Psoas muscle (tissue), 8 donors: ENCODE measurements around the gene MBD3L3. TPM values are rescaled to one million over a fixed set of nuclear protein-coding genes. Genes with fewer than 3 reads are reported as not detected.
"Not testable (repeated sequence)": the region's sequence is repeated elsewhere in the genome, so short reads cannot be mapped to it uniquely, and the experiment has no call there.

ENCODE experiments used
- ATAC-seq, 4 donors: fragments of 200-7000 bp; cut with Tn5 transposase; one replicate each; pipeline ENCODE4 v1.9.1; 2020; ENCODE audit warnings: moderate library complexity in 3 of 4, mild to moderate bottlenecking in 2 of 4
- DNase-seq, 2 donors: peaks; one replicate each; pipeline ENCODE4 v3.0.0-alpha.2; 2020
- H3K27ac ChIP-seq: fragments of 200-600 bp; one replicate; pipeline ENCODE4 v1.8.0; 2022
- H3K27me3 ChIP-seq, 3 donors: fragments of 200-600 bp in 1 of 3; one replicate each; pipeline versions ENCODE4 v1.6.1 to v1.8.0; 2013 to 2022; ENCODE audit warnings: low read length in 2 of 3, mild to moderate bottlenecking in 2 of 3, moderate library complexity in 1 of 3; ENCODE audit not compliant: insufficient read depth in 3 of 3
- H3K36me3 ChIP-seq, 2 donors: fragments of 200-600 bp in 1 of 2; one replicate each; pipeline versions ENCODE4 v1.6.1 to v1.8.0; 2013 to 2022; ENCODE audit warnings: low read depth in 1 of 2, mild to moderate bottlenecking in 1 of 2, moderate library complexity in 1 of 2; ENCODE audit not compliant: insufficient read depth in 1 of 2
- H3K4me1 ChIP-seq: fragments of 200-600 bp; one replicate; pipeline ENCODE4 v1.8.0; 2022
- H3K4me3 ChIP-seq: fragments of 200-600 bp; one replicate; pipeline ENCODE4 v1.8.0; 2022; ENCODE audit warnings: mild to moderate bottlenecking
- H3K9me3 ChIP-seq: fragments of 200-600 bp; one replicate; pipeline ENCODE4 v1.8.0; 2022
- WGBS, 3 donors: extraction: QIAGEN DNeasy Blood & Tissue Kit; methylation state at CpG; one replicate each; pipeline versions ENCODE4 v1.1.6 to v1.1.7; 2013; 5-methylcytosine and 5-hydroxymethylcytosine counted together
- intact Hi-C, 2 donors: fragments of 100-400 bp; cut with DNase I; formaldehyde crosslinking; loops; one replicate each; pipeline versions ENCODE4 v1.11.0 to v1.14.2; 2022
- long read RNA-seq, 2 donors: library from polyadenylated mRNA; unstranded; transcript quantifications; one replicate each; pipeline ENCODE4 v2.0.0, GENCODE V29; 2021
- polyA plus RNA-seq, 3 donors: library from polyadenylated mRNA; stranded (reverse); fragments of 200-250 nt; gene quantifications; one replicate each; pipeline ENCODE4 v1.2.3, GENCODE V29; 2013
- total RNA-seq, 4 donors: library from RNA; stranded (reverse); fragmentation: NEBNext Ultra II Directional in 2 of 4; extraction: Animal tissue kit (Norgen Biotek cat#: 25700) in 2 of 4; gene quantifications; one replicate each; pipeline versions ENCODE4 v1.2.1 to v1.2.4, GENCODE V29; 2021 to 2023
- TF ChIP-seq, protein P1 (sequence below): fragments of 200-600 bp; IDR thresholded peaks from one replicate; pipeline ENCODE4 v1.8.0; 2022; ENCODE audit warnings: antibody characterized with exemption
- donor health status: healthy with polysubstance abuse.
- donor health status: DM: no; HTN: no; CAD: no; lungs with moderate emphysema.
- donor health status: Bipolar disorder and iron deficiency.
- donor health status: healthy.
- donor health status: DM: yes; HTN: yes; CAD: no.
- donor health status: DM: no; HTN: no; CAD: no.
- donor health status: DM: no; HTN: no; CAD: no.
- donor health status: DM: yes; HTN: yes; CAD: no.

Gene MBD3L3
- total RNA-seq (not detected), polyA plus RNA-seq (not detected)
- long read RNA-seq, donor 1 = 0 reads
- long read RNA-seq, donor 2 = 0 reads

DNA sequence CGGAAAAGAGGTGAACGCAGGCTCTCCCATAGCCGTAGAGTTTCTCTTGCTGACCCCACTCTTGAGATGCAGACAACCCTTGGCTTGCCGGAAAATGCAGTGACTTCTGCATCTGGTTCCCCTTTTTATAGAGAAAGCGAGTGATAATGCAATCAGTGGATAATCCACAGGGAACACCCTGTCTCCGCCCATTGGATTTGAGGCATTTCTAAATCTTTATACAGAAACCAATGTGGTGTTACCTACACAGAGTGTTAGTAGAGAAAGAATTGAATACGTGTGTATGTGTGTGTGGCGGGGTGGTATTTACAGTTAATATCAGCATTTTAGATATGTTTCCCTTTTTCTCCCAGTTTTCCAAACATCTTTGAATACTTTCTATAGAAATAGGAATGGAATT lies at the start of gene MBD3L3:
TSS of gene MBD3L3 (minus strand) at position 101 of the 400 bp plus-strand sequence. CDS start at position 30, 71 bp downstream.
- WGBS, 3 donors = no CpG with 5 or more reads among the region's 8 CpGs
- H3K27ac ChIP-seq, H3K4me3 ChIP-seq, H3K4me1 ChIP-seq, ATAC-seq, H3K36me3 ChIP-seq, intact Hi-C loops, H3K27me3 ChIP-seq, H3K9me3 ChIP-seq, DNase-seq: not testable (repeated sequence)

DNA sequence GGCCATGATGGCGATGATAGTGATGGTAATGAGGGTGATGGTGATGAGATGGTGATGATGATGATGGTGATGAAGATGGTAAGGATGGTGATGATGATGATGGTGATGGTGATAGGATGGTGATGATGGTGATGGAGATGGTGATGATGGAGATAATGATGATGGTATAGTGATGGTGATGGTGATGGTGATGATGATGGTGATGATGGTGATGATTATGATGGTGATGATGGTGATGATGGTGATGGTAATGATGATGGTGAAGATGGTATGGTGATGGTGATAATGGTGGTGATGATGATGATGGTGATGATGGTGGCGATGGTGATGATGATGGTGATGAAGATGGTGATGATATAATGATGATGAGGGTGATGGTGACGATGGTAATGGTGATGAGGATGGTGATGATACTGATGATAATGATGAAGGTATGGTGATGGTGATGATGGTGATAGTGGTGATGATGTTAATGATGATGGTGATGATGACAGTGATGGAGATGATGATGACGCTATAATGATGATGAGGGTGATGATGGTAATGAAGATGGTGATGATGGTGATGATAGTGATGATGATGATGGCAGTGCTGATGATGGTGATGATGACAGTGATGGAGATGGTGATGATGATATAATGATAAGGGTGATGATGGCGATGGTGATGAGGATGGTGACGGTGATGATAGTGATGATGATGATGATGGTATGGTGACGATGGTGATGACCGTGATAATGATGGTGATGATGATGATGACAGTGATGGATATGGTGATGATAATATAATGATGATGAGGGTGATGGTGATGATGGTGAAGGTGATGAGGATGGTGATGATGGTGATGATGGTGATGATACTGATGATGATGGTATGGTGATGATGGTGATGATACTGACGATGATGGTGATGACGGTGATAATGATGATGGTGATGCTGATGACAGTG lies 48.5 kb upstream of the MBD3L3 start:
- TF ChIP-seq, protein P1, sequence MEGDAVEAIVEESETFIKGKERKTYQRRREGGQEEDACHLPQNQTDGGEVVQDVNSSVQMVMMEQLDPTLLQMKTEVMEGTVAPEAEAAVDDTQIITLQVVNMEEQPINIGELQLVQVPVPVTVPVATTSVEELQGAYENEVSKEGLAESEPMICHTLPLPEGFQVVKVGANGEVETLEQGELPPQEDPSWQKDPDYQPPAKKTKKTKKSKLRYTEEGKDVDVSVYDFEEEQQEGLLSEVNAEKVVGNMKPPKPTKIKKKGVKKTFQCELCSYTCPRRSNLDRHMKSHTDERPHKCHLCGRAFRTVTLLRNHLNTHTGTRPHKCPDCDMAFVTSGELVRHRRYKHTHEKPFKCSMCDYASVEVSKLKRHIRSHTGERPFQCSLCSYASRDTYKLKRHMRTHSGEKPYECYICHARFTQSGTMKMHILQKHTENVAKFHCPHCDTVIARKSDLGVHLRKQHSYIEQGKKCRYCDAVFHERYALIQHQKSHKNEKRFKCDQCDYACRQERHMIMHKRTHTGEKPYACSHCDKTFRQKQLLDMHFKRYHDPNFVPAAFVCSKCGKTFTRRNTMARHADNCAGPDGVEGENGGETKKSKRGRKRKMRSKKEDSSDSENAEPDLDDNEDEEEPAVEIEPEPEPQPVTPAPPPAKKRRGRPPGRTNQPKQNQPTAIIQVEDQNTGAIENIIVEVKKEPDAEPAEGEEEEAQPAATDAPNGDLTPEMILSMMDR = no peak
- no peak overlapping the region for H3K27ac ChIP-seq
- H3K4me3 ChIP-seq = no peak overlapping the region
- intact Hi-C loops = loop anchor here in 1 of 2 donors (5.0 to 10.0 kb wide), 2 partner anchors 190 to 688 kb away; no protein-coding TSS in a partner anchor
- no peak for ATAC-seq
- H3K27me3 ChIP-seq = peaks cover 0 to 7% (median 0%) of the 10 kb centered on the region in 3 donors
- no peaks in the 10 kb centered on the region for H3K9me3 ChIP-seq
- H3K36me3 ChIP-seq = no peaks in the 10 kb centered on the region
- DNase-seq = no peak
- H3K4me1 ChIP-seq = no peaks in the 10 kb centered on the region
- 84 to 86% (median 85%) methylated on average over 10 of the region's 10 CpGs for WGBS, 3 donors

DNA sequence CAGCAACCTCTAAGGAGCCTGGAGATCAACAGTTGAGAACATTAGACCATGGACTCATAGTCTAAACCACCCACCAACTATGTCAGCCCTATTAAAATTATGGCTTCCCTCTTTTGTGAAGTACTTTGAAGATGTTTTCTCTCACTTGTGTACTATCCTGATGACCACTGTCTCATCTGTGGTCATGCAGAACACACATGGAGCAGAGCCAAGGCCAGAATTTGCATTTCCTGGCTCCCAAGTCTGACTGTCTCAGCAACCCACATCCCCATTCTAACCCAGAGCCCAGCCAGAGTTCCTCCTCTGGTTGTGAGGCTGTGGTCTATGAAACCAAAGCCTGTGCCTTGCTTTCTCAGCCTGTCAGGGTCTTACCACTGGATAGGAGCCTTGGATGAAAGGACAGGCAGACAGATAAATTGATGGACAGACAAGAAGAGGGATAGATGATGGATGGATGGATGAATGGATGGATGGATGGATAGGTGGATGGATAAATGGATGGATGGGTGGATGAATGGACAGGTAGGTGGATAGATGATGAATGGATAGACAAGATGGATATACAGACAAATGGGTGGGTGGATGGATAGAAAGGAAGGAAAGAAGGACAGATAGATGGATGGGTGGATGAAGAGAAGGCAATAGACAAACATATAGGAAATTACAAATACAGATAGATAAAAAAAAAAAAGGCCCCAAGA lies 46.4 kb upstream of the MBD3L3 start:
- intact Hi-C loops = loop anchor here in 1 of 2 donors (5.0 to 10.0 kb wide), 4 partner anchors 192 to 690 kb away; no protein-coding TSS in a partner anchor
- Histone ChIP-seq H3K4me1 (peaks cover under 1% of the 10 kb centered on the region), H3K9me3 (no peaks in the 10 kb centered on the region), H3K4me3 (no peak overlapping the region), H3K36me3 (no peaks in the 10 kb centered on the region), H3K27me3 (peaks cover 0 to 7% (median 0%) of the 10 kb centered on the region in 3 donors), H3K27ac (no peak overlapping the region)
- DNase-seq (no peak), ATAC-seq (no peak)
- TF ChIP-seq, protein P1 = no peak

DNA sequence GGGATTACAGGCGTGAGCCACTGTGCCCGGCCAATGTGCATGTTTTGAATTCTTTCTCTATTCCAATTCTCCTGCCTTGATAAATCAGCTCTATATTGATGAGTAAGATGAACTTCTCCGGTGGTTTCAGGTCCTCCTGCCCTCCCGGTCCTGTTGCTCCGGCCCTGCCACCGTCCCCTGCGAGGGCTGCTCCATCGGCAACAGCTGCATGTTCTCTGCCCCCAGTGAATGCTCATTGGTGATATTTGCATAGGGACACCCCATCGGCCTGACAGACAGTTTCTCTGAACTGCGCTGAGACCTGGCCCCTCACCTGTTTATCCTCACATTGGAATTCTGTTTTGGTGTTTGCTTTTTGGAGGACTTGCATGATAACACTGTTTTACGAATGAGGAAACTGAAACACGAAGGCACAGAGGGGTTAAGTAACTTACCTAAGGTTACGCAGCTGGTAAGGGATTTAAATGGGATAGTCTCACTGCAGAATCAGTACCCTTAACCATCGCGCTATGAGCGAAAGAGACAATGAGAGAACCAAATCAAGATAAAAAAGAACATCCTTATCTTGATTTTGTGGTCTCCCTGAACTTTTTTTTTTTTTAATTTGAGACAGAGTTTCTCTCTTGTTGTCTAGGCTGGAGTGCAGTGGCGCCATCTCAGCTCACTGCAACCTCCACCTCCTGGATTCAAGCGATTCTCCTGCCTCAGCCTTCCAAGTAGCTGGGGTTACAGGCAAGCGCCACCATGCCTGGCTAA lies 43.2 kb upstream of the MBD3L3 start:
- Histone ChIP-seq H3K27ac (no peak overlapping the region), H3K27me3 (no peaks in the 10 kb centered on the region), H3K9me3 (no peaks in the 10 kb centered on the region), H3K4me1 (peaks cover 5% of the 10 kb centered on the region), H3K36me3 (no peaks in the 10 kb centered on the region), H3K4me3 (no peak overlapping the region)
- ATAC-seq (no peak), DNase-seq (no peak)
- TF ChIP-seq, protein P1 = no peak
- 68 to 71% (median 68%) methylated on average over 19 of the region's 19 CpGs for WGBS, 3 donors
- intact Hi-C loops = loop anchor here (1.0 to 10.0 kb wide), 6 partner anchors 49 to 693 kb away; no protein-coding TSS in a partner anchor
